NCI-H1417 treated with DMSO at 0.1 percent for 48 hours (cell line): ENCODE results near the gene RALGPS1.

Source experiments
- DNase-seq: peaks from one replicate; lab custom pipeline; 2025; lab: John Stamatoyannopoulos, UW

The RALGPS1 gene

GRCh38 chr9:127205952-127206351 is 291.4 kb downstream of the RALGPS1 start:
- DNase-seq: no peak

GRCh38 chr9:127206666-127207065 is 292.1 kb downstream of the RALGPS1 start:
- DNase-seq: no peak

GRCh38 chr9:127207734-127208410 is 293.3 kb downstream of the RALGPS1 start:
- no peak for DNase-seq

GRCh38 chr9:127208416-127208815 is 293.8 kb downstream of the RALGPS1 start:
- DNase-seq: no peak

- DNase-seq: no peak
Observed at GRCh38 chr9:127209220-127209619, 294.6 kb downstream of the RALGPS1 start.

- no peak for DNase-seq
Observed at GRCh38 chr9:127209948-127210640, 295.5 kb downstream of the RALGPS1 start.

- no peak for DNase-seq
Observed at GRCh38 chr9:127210851-127211730, 296.5 kb downstream of the RALGPS1 start.

GRCh38 chr9:127211983-127212382 is 297.4 kb downstream of the RALGPS1 start:
- DNase-seq: no peak

GRCh38 chr9:127212453-127212852 is 297.9 kb downstream of the RALGPS1 start:
- DNase-seq: no peak

- DNase-seq: no peak
Observed at GRCh38 chr9:127213859-127214258, 299.3 kb downstream of the RALGPS1 start.

- DNase-seq: peak; percentile 33
Observed at GRCh38 chr9:127214421-127215267, 300.1 kb downstream of the RALGPS1 start.

- DNase-seq: no peak
Observed at GRCh38 chr9:127215268-127216209, 301.0 kb downstream of the RALGPS1 start.

GRCh38 chr9:127216210-127216887 is 301.8 kb downstream of the RALGPS1 start:
- no peak for DNase-seq

GRCh38 chr9:127216888-127217217 is 302.3 kb downstream of the RALGPS1 start:
- no peak for DNase-seq

- no peak for DNase-seq
Observed at GRCh38 chr9:127218818-127219217, 304.2 kb downstream of the RALGPS1 start.

- DNase-seq: no peak
Observed at GRCh38 chr9:127219520-127219919, 304.9 kb downstream of the RALGPS1 start.

- no peak for DNase-seq
Observed at GRCh38 chr9:127221695-127222094, 307.1 kb downstream of the RALGPS1 start.

GRCh38 chr9:127222388-127223095 is 308.0 kb downstream of the RALGPS1 start:
- DNase-seq: no peak

- no peak for DNase-seq
Observed at GRCh38 chr9:127223266-127223665, 308.7 kb downstream of the RALGPS1 start.

GRCh38 chr9:127223810-127224177 is 309.2 kb downstream of the RALGPS1 start:
- DNase-seq: no peak
